GM12892 (cell line): ENCODE results near the gene PAK2.
"Not testable (repeated sequence)": the region's sequence is repeated elsewhere in the genome, so short reads cannot be mapped to it uniquely, and the experiment has no call there.

Source experiments
- DNase-seq: peaks from one replicate; pipeline ENCODE4 v3.0.0; 2011; ENCODE audit not compliant: insufficient read length
- FAIRE-seq: peaks from 2 replicates; lab custom pipeline; 2011; peaks lifted over from hg19 to GRCh38; lab: Jason Lieb, UNC
- POLR2A ChIP-seq: IDR thresholded peaks from 2 replicates; pipeline ENCODE4 v1.6.1; 2011; ENCODE audit warnings: low read depth, low read length, control low read depth
- POLR2AphosphoS5 ChIP-seq: IDR thresholded peaks from 2 replicates; pipeline ENCODE4 v1.6.1; 2011; ENCODE audit warnings: low read depth, low read length, control low read depth
- TAF1 ChIP-seq: IDR thresholded peaks from 2 replicates; pipeline ENCODE4 v1.6.1; 2011; ENCODE audit warnings: low read depth, mild to moderate bottlenecking, control low read depth, low read length, borderline replicate concordance

PAK2 gene

GRCh38 chr3:196708467-196708866 lies 31.2 kb upstream of the PAK2 start:
- DNase-seq: no peak
- no peak for FAIRE-seq
- TF ChIP-seq POLR2AphosphoS5 (no peak), POLR2A (no peak), TAF1 (no peak)

- FAIRE-seq: peak; percentile 96
- no peak; the same call in 1 of the 2 replicates for TF ChIP-seq POLR2AphosphoS5
- peak; percentile 73 for TF ChIP-seq POLR2A
- TF ChIP-seq TAF1: no peak; the same call in 1 of the 2 replicates
Observed at GRCh38 chr3:196711838-196712513, 27.7 kb upstream of the PAK2 start, which contains the start of the genes CEP19 and PIGX. Gene CEP19 (minus strand): TSS chr3:196712250. CDS start chr3:196708657, 3,593 bp downstream. Gene PIGX (plus strand): TSS chr3:196712377.

GRCh38 chr3:196712514-196713413 lies 26.9 kb upstream of the PAK2 start:
- DNase-seq (no peak), FAIRE-seq (peak; percentile 71)
- TF ChIP-seq TAF1 (no peak), POLR2A (no peak), POLR2AphosphoS5 (no peak)

More at GRCh38 chr3:196711838-196712513, 27.7 kb upstream of the PAK2 start, which contains the start of the genes CEP19 and PIGX:
- peak; percentile 85 for DNase-seq

GRCh38 chr3:196717162-196717561 lies 22.5 kb upstream of the PAK2 start:
- DNase-seq, FAIRE-seq: not testable (repeated sequence)

GRCh38 chr3:196721097-196721496 lies 18.6 kb upstream of the PAK2 start:
- DNase-seq: no peak
- FAIRE-seq: no peak
- TF ChIP-seq POLR2AphosphoS5 (no peak), TAF1 (no peak), POLR2A (no peak)

- DNase-seq: no peak
- no peak for FAIRE-seq
- TF ChIP-seq TAF1 (no peak), POLR2A (no peak)
Observed at GRCh38 chr3:196726788-196727675, 12.6 kb upstream of the PAK2 start.

- DNase-seq: no peak
- TF ChIP-seq POLR2A: no peak
- TF ChIP-seq TAF1: no peak
- no peak for TF ChIP-seq POLR2AphosphoS5
- FAIRE-seq: no peak
Observed at GRCh38 chr3:196735751-196736150, 3.9 kb upstream of the PAK2 start.

GRCh38 chr3:196736670-196737374 lies 2.8 kb upstream of the PAK2 start:
- no peak for TF ChIP-seq POLR2A
- no peak for TF ChIP-seq TAF1
- TF ChIP-seq POLR2AphosphoS5: no peak
- FAIRE-seq: no peak

GRCh38 chr3:196737655-196738054 lies 2.0 kb upstream of the PAK2 start:
- DNase-seq (no peak), FAIRE-seq (no peak)
- TF ChIP-seq POLR2AphosphoS5 (no peak), POLR2A (no peak)

More at GRCh38 chr3:196736670-196737374, 2.8 kb upstream of the PAK2 start:
- DNase-seq: no peak

GRCh38 chr3:196740481-196741248 lies 1.0 kb downstream of the PAK2 start:
- FAIRE-seq (peak; percentile 71), DNase-seq (no peak)
- TF ChIP-seq TAF1: no peak
- TF ChIP-seq POLR2A: no peak
- no peak for TF ChIP-seq POLR2AphosphoS5
